ENCODE results near the gene SLC25A14.
"Not testable (repeated sequence)": the region's sequence is repeated elsewhere in the genome, so short reads cannot be mapped to it uniquely, and the experiment has no call there.

The SLC25A14 gene, protein sequence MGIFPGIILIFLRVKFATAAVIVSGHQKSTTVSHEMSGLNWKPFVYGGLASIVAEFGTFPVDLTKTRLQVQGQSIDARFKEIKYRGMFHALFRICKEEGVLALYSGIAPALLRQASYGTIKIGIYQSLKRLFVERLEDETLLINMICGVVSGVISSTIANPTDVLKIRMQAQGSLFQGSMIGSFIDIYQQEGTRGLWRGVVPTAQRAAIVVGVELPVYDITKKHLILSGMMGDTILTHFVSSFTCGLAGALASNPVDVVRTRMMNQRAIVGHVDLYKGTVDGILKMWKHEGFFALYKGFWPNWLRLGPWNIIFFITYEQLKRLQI

DNA sequence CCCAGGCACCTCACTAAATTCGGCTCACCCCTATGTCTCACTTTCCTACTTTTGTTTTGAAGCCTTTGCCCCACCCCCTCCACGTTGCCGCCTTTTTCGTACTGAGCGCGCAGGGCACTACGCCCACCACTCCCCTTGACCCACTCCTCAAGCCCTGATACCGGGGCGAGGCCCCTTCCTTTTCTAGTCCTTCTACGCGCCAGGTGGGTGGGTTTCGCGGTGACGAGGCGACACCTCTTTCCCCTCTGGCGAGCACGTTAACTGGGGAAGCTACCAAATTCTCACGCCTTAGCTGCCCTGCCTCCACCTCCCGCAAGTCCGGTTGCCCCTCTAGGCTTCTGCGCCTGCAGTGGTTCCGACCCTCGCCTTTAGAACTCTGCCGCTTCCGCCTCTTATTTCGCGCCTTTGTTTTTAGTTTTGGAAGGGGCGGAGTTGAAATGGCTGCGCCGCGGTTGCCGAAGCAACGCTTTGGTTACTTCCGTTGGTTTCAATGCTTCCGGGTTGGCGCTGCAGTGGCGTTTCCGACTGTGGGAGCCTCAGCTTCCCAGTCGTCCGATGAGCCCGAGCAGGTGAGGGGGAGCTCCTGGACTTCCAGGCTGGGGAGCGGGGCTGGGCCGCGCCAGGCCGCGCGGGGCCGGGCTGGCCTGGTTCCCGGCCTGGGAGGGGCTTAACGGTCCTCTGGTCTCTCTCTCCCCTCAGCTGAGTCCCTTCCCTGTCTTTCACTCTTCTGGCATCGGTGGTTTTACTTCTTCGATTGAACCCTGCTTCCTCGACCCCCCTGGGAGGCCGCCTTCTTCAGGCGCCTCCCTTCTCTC is at the start of gene SLC25A14:
TSS of gene SLC25A14 (plus strand) at position 512 of the 815 bp plus-strand sequence. CDS start 360 bp downstream, outside the sequence.
- DNase-seq (ENCODE audit: low read depth): peak; percentile 41

DNA sequence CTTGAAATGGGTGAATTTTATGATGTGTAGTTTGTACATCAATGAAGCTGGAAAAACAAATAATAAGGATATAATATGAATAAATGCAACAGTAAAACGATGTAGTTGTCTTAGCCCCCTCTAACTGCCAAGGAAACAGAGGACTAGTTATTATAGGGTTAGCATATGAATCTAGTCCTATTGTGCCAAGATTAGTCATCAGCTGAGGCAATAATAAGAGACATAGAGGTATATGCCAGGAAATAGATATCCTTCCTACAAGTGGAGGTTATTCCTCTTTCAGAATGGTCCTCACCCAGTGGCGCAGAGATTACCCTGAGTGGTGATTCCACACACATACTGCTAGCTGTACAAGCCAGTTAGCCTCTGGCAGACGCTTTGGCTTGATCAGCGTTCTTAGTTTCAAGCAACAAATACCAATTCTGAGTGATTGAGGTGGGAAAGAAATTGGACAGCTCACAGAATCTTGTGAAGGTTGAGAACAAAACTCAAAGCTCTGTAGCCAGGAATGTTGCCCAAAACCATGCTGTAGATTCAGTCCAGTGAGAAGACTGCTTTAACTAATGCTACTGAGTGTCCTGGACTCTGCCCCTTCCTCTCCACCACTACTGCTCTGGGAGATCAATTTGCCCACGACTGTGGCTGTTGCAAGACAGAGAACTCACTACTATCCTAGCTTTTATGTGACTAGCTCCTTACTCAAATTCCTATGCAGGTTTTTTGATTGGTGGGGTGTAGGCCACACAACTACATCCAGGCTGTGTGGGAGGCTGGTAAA is 44.0 kb upstream of the SLC25A14 start:
- no peak for DNase-seq (ENCODE audit: low read depth)

DNA sequence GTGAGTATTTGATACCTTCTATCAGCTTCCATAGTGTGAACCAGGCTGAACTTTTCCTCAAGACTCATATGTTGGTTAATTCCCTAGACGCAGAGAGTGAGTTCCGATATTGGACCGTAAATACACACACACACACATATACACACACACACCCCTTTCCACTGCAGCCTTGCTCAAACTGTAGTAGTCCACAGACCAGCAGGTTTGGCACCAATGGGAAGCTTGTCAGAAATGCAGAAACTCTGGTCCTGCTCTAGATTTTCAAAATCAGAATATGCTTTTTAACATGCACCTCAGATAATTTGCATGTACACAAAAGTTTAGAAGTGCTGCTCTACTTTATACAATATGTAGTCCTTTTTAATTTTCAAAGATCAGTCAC is 43.4 kb upstream of the SLC25A14 start:
- no peak for DNase-seq (ENCODE audit: low read depth)

DNA sequence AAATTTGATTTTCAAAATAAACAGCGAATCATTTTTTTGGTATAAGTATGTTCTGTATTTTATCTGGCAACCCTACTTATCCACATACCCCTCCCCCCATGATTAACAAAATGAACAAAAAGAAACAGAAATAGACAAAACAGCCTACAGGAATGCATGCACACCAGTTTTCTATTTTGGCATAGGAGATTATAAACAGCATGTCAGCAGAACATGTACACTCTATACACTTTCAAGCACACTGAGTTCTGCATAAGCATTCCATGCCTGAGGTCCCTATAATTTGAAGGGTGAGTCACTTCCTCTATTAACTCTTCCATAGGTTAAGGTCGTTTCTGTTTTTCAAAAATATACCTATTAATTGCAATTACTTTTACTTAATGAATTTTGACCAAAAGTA is 43.0 kb upstream of the SLC25A14 start:
- DNase-seq (ENCODE audit: low read depth): no peak

DNA sequence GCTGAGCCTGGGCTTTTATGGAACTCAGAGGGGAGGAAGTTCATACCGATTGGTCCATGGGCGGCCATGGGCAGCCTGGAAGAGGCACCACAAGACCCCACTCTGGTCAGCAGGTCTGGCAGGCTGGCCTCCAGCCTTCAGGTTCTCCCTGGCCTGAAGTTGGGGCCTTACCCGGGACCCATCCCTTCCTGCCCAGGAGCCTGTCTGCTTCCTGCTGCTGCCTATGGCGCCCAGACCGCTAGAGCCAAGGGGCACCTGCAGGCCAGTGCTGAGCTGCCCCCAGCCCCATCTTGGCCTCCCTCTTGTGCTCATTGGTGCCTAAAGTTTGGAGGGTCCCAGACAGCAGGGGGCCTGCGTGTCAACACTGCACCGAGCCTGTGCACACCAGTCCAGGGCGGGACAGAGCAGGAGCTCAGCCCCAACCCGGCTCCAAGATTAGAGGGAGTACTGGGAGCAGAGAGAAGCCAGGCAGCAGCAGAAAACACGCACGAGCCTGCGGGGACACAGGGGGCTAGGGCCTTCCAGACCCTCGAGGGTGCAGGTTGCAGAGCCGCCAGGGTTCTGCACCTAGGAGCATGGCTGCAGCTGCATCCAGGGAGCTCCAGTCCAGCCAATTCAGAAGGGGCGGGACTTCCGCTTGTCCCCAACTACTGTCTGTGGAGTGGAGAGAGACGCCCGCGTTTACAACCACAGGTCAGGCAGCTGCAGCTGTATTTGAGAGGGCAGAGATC is 40.3 kb upstream of the SLC25A14 start:
- DNase-seq (ENCODE audit: low read depth): no peak

DNA sequence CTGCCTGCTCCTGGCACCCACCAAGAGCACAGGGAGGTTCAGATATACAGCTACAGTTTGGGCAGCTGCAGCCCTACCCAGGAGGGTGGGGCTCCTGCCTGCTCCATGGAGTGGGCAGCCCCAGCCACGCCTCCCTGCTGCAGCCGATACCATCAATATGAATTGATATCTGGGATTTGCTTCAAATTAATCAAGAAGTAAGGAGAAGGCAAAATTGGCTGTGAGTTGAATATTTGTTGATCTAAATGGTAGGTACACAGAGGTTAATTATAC is 39.8 kb upstream of the SLC25A14 start:
- DNase-seq (ENCODE audit: low read depth): no peak

DNA sequence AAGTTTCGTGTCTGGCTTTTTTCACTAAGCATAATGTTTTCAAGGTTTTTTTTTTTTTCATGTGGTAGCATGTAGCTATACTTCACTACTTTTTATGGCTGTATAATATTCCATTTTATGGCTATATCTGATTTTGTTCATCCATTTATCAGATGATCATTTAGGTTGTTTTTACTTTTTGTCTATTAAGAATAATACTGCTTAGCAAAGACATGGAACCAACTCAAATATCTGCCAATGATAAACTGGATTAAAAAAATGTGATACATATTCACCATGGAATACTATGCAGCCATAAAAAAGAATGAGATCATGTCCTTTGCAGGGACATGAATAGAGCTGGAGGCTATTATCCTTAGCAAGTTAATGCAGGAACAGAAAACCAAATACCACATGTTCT is 38.3 kb upstream of the SLC25A14 start:
- DNase-seq (ENCODE audit: low read depth): no peak

DNA sequence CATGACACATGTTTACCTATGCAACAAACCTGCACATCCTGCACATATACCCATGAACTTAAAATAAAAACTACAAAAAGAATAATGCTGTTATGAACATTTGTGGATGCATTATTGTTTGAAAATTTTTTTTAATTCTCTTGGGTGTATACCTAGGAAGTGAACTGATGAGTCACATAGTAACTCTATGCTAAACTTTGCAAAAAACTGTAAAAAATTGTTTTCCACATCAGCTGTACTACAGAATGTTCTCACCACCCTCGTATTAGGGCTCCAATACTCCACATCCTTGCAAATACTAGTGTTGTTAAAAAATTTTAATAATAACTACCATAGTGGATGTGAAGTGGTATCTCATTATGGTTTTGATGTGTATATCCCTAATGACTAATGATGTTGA is 37.7 kb upstream of the SLC25A14 start:
- DNase-seq (ENCODE audit: low read depth): no peak

DNA sequence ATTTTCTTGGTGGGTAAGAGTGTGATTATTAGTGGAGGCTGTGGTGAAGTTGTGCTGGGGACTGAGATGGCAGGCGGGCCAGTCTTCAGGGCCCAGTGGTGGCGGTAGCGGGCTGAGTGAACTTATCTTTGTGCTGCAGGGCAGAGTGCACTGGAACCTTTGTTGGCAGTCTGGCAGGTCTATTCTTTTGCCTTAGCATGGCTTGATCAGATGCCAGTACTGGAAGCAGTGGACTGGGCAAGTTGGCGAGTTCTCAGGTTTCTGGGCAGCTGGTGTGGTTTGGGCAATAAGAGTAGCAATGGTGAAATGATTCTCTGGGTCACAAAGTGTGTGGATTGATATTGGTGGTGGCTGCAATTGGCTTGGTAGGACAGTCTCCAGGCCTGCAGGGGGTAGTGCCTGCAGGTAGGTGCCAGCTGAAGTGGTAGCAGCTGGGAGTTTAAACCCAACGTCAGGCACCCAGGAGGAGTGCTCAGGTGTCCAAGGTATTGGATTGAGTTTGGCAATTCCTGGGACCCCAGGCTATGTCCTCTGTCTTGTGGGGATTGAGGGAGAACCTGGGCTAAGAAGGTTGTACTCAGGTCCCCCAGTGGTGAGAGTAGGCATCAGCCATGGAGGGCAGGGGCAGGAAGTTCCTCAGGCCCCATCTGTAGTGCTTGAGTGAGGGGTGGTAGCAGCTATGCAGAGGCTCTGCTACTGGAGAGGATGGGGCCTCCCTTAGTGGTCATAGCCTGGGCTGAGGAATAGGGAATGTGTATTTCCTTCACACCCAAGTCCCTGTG is 34.9 kb upstream of the SLC25A14 start:
- no peak for DNase-seq (ENCODE audit: low read depth)

DNA sequence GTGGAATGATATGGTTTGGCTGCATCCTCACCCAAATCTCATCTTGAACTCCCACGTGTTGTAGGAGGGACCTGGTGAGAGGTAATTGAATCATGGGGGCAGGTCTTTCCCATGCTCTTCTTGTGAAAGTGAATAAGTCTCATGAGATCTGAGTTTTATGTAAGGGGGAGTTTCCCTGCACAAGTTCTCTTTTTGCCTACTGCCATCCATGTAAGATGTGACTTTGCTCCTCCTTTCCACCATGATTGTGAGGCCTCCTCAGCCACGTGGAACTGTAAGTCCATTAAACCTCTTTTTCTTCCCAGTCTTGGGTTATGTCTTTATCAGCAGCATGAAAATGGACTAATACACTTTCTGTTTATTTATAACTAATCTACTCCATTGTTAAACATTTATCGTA is 19.8 kb upstream of the SLC25A14 start:
- not testable (repeated sequence) for DNase-seq (ENCODE audit: low read depth)

DNA sequence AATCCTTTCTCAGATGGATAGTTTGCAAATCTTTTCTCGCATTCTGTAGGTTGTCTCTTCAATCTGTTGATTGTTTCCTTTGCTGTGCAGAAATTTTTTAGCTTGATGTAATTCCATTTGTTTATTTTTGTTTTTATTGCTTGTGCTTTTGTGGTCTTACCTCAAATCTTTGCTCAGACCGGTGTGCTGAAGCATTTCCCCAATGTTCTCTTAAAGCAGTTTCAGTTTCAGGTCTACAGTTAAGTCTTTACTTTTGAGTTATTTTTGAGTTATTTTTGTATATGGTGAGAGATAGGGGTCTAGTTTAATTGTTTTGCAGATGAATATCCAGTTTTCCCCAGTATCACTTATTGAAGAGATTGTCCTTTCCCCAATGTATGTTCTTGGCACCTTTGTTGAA is 18.2 kb upstream of the SLC25A14 start:
- no peak for DNase-seq (ENCODE audit: low read depth)

DNA sequence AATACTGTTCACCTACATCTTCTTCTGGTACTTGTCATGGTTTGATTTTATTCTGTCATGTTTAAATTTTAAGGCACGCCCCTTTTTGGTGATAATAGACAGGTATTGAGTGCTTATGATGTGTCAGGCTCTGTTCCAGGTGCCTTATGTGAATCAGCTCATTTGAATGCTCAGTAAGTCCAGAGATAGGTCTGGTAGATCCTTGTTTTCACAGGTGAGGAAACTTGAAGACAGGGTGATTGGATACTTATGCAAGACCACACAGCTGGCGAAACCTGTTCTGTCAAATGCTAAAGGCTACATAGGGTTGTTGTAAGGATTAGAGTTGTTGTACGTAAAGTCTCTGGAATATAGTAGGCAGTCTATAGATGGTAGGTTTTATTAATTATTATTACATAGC is 9.6 kb upstream of the SLC25A14 start:
- DNase-seq (ENCODE audit: low read depth): no peak

DNA sequence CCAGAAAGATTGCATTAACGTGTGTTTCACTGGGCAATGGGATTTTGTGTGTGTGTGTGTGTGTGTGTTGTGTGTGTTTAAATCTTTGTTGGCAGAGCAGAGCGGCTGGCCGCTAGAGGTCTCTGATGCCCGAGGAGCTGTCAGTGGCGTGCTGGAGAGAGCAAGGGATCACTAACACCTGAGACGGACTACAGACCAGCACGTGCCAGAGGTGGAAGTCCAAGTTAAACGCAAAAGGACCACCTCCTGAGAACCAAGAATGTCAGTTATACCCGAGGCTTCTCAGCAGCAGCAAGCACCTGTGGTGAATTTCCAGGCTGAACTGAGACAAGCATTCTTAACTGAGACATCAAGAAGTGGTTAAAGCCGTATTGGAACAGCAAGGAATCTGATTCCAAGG is 9.0 kb upstream of the SLC25A14 start:
- no peak for DNase-seq (ENCODE audit: low read depth)

DNA sequence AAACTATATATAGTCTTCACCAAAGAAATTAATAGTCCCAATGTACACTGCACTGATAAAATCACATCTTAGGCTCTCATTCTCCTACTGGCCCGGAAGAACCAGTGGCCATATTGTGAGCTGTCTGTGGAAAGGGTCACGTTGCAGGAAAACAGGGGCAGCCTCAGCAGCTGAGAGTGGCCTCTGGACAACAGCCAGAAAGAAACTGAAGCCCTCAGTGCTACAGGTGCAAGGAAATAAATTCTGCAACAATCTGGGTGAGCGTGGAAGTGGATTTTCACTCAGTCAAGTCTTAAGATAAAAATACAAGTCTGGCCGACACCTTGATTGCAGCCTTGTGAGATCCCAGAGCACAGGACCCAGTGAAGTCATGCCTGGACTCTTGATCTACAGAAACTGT is 3.2 kb upstream of the SLC25A14 start:
- no peak for DNase-seq (ENCODE audit: low read depth)

DNA sequence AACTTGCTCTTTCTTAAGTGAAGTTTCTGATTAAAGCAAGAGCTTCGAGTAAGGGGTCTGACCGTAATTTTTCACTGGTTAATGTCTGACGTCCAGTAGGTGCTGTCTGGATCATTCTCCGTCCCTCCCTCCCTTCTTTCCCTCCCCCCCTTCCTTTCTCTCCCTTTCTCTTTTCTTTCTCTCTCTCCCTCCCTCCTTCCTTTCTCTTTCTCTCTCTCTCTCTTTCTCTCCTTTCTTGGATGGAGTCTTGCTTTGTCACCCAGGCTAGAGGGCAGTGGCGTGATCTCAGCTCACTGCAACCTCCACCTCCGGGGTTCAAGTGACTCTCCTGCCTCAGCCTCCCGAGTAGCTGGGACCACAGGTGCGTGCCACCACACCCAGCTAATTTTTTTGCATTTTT is 850 bp upstream of the SLC25A14 start:
- not testable (repeated sequence) for DNase-seq (ENCODE audit: low read depth)

DNA sequence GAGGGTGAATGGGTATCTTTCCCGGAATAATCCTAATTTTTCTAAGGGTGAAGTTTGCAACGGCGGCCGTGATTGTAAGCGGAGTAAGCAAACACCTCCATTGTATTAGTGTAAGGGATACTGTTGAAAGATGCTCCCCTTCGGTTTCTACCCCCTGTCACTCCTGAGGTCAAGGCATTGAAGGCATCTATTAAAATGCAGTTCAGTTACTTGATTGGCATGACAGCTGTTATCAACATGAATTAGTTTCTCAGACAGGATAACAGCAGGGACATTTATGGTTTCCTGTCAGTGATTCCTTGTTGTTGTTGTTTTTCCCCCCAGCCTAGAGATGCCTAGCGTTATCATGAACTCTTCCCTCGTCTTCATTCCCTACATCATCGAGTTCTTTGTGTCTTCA is 552 bp downstream of the SLC25A14 start:
- DNase-seq (ENCODE audit: low read depth): no peak

DNA sequence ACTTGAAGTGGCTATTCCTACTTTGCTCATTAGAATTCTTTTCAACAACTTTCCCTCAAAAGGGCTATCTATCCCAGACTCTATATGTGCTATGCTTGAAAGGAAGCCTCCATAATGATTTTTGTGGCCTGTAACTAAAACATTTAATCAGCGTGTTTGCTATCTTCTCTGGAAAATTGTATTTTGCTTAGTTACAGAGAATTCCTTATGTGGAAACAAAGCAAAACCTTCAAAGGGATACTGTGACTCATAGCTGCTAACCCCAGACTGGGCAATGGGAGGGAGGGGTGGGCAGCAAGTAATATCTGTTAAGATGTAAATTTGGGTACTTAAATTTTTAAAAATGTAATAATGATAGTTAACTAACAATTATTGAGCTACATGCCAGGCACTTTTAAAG is 3.7 kb downstream of the SLC25A14 start:
- DNase-seq (ENCODE audit: low read depth): no peak

DNA sequence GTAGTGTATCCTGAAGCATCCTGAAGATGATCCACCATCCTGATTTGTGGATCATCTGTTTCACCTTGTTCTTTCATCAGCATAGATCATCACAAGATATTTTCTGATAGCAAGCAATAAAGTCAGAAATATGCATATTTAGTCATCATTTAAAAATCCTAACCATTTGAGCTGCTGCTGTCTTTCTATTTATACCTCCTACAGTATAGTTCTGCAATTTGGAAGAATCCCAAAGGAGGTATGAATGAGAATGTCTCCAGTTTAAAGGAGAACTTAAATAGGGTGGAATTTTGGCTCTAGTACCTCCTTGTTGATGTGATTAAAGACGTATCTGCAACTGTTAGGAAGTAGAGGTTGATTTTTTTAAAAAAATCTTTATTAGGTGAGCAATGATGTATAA is 7.6 kb downstream of the SLC25A14 start:
- no peak for DNase-seq (ENCODE audit: low read depth)

DNA sequence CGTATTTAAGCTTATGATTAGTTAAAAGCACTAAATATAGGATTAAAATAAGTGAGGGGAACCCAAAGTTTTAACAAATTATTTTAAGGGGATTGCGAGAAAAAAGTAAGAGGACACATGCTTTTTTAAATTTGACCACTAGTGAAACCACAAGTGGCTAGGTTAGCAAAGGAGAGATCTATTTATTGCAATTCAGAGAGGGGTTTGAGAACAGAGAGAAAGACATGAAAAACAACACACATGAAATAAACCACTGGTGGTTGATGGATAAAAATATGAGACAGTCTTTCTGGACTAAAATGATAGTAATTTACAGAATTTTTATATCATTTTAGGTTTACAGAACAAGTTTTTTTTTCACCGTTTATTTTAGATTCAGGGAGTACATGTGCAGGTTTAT is 11.8 kb downstream of the SLC25A14 start:
- DNase-seq (ENCODE audit: low read depth): no peak

DNA sequence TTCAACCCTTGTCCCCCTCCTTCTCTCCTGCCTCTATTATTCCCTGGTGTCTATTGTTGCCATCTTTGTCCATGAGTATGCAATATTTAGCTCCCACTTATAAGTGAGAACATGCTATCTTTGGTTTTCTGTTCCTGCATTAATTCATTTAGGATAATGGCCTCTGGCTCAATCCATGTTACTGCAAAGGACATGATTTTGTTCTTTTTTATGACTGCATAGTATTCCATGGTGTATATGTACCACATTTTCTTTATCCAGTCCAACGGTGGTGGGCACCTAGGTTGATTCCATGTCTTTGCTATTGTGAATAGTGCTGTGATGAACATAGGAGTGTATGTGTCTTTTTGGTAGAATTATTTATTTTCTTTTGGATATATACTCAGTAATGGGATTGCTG is 12.3 kb downstream of the SLC25A14 start:
- not testable (repeated sequence) for DNase-seq (ENCODE audit: low read depth)

DNA sequence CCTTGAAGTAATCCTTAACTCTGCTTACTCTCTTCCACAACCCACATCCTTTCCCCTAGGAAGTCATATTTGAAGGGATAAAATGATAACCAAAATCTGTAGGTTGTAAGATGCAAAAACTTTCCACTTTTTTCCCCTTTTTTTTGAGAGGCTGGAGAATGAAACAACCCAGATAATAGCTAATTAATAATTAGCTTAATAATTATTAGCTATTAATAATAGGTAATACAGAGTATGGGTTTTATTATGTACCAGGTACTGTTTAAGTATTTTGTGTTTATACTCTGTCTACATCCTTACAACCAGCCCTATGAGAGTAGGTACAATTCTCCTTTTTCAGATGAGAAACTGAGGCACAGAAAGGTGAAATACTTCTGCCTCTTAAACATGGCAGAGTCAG is 36.4 kb downstream of the SLC25A14 start:
- no peak for DNase-seq (ENCODE audit: low read depth)

All from activated T-helper 9 cell treated with anti-CD3 and anti-CD28 coated beads, Interleukin-2, amount 50 U/mL, for 16 hours (primary cell).